ENCODE results near the gene RAD50.

GRCh38 chr5:132675936-132676689 lies 119.3 kb downstream of the RAD50 start:
- TF ChIP-seq CTCF (IDR thresholded peaks at IDR 0.05) (no peak), POLR2AphosphoS5 (IDR thresholded peaks at IDR 0.05) (no peak), EP300 (IDR thresholded peaks at IDR 0.05) (no peak), POLR2A (IDR thresholded peaks at IDR 0.05; ENCODE audit: low read depth) (no peak)

Data from esophagus muscularis mucosa (tissue), 4 donors.